GM18951 (cell line): ENCODE data around the gene SLC48A1.

Source experiments
- POLR2A ChIP-seq: IDR thresholded peaks from 4 replicates; pipeline ENCODE4 v1.6.1; 2011; ENCODE audit warnings: mild to moderate bottlenecking; ENCODE audit not compliant: insufficient read length, insufficient read depth; ENCODE audit errors: extremely low read depth
- in situ Hi-C: fragments of 300-500 bp; cut with MboI; formaldehyde crosslinking; loops from one replicate; pipeline ENCODE4 v1.12.0; 2022; ENCODE audit warnings: low sequenced_read_pairs, mixed read lengths, inconsistent platforms; ENCODE audit not compliant: unreplicated experiment

Gene SLC48A1

DNA sequence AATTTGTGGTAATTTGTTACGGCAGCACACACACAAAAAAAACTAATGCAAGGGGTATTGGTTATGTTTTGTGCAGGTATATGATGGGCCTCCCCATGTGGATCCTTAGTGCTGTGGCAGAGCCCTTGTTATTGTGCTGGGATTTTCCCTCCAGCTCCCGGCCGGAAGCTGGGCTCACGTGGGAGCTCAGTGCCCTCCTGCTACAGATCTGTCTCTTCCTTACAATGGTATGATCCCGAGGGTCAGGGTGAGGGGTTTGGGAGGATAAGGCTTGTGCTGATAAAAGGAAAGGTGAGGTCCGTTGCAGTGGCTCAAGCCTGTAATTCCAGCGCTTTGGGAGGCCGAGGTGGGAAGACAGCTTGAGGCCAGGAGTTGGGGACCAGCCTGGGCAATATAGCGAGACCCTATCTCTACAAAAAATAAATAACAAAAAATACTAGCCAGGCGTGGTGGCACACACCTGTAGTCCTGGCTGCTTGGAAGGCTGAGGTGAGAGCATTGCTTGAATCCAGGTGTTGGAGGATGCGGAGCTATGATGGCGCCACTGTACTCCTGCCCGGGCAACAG is 861 bp upstream of the SLC48A1 start:
- TF ChIP-seq POLR2A, result no peak
- in situ Hi-C loops, result no loop called here

DNA sequence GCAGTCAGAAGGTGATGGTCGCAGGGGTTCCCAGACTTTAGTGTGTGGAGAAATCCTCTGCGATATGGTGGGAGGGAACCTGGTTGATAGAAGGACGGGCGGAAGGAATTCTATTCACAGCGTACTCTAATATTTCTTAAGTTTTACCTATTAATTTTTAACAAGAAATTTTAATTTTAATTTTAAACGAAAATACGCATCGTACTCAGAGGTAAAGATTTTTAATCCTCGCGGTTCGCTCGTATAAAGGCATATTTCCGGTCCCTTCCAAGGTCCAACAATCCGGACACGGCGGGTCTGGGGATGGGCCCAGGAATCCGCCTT is 338 bp upstream of the SLC48A1 start:
- in situ Hi-C loops, result no loop called here

DNA sequence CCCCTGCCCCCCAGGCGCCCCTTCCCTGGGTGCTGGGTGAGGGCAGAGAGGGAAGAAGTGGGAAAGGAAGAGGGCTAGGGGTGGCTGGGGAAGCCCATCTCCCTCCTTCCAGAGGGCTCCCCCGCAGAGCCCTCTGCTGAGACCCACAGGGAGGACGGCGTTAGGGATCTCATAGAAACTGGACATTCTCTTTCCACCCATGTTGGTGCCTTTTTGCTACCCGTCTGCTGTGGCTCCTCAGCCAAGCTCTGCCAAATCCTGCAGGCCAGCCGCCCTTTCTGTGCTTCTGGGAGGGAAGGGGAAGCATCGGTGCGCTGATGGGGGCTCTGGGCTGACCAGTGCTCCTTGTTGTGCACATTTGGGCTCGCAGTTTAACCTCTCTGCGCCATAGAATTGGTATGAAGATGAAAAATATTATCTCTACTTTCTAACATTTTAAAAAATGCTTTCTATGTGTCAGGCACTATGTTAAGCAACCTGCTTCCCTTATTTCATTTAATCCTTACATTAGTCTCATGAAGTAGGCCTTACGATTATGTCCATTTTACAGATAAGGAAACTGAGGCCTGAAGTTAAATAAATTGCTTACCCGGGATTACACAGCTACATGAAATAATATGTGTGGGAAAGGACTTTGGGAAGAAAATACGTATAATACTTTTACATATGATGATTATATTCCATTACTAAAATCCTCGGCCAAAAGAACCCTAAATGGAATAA is 981 bp downstream of the SLC48A1 start:
- no peak for TF ChIP-seq POLR2A
- in situ Hi-C loops, result no loop called here

More for the DNA sequence above, 338 bp upstream of the SLC48A1 start:
- TF ChIP-seq POLR2A, result no peak

DNA sequence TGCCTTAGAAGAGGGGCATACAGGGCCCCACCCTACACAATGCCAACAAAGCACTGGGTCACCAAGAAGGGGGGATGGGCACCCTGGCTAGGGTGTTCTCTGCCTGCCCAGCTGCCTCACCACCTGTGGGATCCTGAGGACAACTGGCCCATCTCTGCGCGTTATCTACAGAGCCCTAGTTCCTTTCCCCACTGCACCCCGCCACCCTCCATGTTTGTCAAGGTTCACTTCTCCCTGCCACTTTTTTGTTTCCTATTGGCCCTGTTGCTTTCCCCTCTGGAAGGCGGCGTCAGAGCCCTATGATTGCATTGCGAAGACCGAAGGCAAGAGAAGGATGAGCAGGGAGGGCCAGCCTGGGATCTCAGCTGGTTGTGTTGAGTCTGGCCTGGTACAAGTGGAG is 1.6 kb downstream of the SLC48A1 start:
- in situ Hi-C loops, result loop anchor here (5.0 kb wide), 1 partner anchor 62 kb away; no protein-coding TSS in a partner anchor
- no peak for TF ChIP-seq POLR2A

DNA sequence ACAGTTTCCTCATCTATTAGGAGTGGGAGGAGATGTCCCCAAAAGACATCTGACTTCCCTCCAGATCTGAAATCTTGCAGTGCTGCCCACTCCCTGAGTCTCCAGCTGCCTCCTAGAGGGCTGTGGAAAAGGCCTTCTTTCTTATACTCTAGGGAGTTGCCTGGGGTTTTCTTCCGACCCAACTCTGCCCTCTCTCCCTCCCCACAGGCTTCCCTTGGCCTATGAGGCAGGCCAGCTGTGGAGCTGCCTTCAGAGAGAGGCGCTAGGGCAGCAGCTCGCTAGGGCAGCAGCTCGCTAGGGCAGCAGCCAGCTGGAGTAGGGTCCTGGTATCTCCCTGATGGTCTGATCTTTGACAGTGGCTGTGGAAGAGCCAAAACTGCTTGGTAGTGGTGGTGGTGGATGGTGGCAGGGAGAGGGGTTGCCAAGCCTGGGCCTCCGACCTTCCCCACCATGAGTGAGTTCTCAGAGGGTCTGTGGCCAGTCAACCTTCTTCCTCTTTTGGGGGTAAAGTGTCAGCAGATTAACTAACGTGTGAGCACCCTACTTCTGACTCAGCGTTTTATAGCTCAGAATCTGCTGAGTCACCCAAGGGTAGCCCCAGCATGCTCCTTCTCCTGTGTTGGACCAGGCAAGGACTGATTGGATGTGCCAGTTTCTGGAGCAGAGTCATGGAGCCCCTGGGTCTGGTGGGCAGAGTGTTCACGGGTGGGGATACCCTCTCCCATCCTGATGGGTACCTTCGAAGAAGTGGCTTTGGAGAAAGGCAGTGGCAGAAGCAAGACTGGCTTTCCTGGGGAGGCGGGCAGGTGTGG is 2.3 kb downstream of the SLC48A1 start:
- in situ Hi-C loops, result loop anchor here (5.0 kb wide), 1 partner anchor 63 kb away; no protein-coding TSS in a partner anchor
- no peak for TF ChIP-seq POLR2A

DNA sequence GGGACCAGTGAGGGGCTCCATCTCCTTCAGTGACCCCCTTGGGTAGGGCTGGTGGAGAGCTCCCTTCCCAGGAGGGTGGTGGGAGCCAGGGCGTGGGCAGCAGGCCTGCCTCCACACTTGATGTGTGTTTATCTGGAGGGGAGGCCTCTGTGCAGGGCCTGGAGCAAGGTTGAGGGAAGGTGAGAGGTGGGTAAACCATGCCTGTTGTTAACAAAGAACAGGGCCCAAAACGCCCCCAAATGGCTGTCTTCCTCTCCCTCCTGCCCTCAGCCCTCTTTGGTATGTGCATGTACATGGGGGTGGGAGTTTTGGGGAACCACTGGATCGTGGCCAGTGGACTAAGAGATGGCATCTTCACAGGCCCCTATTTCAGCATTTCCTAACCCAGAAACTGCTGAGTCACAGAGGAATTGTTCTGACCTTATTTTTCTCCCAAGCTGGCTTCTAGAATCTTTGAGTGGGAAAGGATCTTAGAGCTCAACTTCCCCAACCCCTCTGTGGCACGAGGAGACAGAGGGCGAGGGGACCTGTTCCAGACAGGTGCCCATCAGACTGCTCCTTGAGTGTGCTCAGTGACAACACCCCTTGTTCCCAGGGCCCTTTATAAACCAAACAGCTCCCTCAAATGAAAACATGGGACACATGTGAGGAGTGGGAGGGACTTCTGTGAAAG is 3.6 kb downstream of the SLC48A1 start:
- in situ Hi-C loops, result loop anchor here (5.0 kb wide), 1 partner anchor 64 kb away; no protein-coding TSS in a partner anchor
- no peak for TF ChIP-seq POLR2A

DNA sequence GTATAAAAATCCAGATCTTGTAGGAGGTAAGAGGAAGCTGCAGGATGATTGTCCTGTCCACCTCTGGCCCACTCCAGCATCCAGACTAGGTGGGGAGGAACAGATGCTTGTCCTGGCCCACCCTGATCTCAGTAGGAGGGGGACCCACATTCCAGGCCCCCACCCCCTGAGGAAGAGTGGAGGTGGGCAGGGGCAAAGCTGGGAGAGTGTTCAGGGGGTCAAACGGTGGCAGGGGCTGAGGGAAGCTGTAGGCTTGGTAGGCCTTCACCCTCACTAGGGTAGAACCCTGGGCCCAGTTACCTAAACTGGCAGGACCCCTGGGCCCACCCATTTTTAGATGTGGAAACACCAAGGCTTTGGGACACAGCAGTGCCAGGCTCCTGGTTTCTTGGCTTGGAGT is 4.1 kb downstream of the SLC48A1 start:
- in situ Hi-C loops, result loop anchor here (5.0 kb wide), 1 partner anchor 65 kb away; no protein-coding TSS in a partner anchor
- TF ChIP-seq POLR2A, result no peak

DNA sequence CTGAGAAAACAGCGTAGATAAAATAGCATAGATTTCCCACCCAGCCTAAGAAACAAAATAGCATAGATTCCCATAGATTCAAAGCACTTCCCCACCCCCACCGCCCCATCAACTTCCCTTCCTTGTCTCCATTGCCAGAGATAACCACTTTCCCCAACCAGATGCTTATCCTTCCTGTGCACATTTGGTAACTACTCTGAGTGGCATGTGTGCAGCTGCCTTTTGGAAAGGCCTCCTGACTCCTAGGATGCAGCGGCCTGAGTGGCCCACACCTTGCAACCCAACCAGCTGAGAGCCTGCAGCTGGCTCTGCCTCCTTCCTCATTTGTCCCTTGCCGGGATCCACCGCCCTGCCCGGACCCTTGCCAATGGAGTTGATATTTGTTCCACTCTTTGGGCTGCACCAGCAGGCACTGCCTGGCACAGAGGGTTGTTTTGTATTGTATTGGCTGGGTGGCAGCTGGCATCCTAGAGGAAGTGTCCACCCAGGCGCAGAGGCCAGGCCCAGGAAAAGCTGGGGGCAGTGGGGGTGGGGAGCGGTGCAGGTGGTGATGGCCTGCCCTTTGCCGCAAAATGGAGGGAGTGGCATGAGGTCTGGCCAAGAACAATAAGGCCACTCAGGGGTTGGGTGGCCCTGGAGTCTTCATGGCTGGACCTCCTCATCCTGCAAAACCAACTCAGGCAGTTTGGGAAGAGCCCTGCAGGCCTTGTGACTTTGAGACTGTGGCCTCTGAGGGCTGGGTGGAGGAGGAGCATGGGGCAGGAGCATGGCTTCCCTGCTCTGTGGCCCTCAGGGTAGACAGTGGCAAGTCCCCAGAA is 4.9 kb downstream of the SLC48A1 start:
- no peak for TF ChIP-seq POLR2A
- in situ Hi-C loops, result loop anchor here (5.0 kb wide), 1 partner anchor 66 kb away; no protein-coding TSS in a partner anchor

DNA sequence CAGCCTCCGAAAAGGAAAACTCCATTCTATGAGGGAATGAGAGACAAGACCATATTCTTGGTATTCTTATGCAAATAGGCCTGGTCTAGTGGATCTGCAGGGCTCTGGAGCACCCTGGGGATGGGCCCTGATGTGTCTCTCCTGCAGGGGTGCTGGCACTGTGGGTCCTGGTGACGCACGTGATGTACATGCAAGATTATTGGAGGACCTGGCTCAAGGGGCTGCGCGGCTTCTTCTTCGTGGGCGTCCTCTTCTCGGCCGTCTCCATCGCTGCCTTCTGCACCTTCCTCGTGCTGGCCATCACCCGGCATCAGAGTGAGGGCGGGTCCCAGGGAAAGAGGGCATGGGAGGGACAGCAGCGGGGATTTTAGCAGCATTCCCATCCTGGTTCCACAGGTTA is 5.8 kb downstream of the SLC48A1 start:
- no peak for TF ChIP-seq POLR2A
- in situ Hi-C loops, result loop anchor here (5.0 kb wide), 1 partner anchor 67 kb away; no protein-coding TSS in a partner anchor

DNA sequence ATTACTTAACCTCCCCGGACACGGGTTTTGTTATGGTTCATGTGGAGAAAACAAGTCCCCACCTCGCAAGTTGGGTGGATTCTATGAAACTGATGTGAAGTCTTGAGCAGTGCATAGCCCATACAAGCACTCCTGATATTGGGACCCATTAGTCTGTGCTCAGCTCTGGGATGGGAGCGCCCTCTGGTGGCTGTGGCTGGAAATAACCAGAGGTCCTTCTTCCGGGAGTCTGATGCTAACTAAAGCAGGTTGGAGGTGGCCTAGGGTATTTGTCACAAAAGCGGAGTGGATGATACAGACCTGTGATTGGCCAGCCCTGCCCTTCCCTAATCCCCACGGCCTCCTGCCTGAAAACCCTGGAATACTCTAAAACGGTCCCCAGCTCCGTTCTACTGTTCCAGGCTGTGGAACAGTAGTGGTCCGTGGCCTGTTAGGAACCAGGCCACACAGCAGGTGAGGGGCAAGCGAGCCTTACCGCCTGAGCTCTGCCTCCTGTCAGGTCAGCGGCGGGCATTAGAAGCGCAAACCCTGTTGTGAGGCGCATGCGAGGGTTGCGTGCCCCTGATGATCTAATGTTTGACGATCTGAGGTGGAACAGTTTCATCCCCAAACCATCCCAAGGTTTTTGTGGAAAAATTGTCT is 6.4 kb downstream of the SLC48A1 start:
- TF ChIP-seq POLR2A, result no peak
- in situ Hi-C loops, result loop anchor here (5.0 kb wide), 1 partner anchor 67 kb away; no protein-coding TSS in a partner anchor

DNA sequence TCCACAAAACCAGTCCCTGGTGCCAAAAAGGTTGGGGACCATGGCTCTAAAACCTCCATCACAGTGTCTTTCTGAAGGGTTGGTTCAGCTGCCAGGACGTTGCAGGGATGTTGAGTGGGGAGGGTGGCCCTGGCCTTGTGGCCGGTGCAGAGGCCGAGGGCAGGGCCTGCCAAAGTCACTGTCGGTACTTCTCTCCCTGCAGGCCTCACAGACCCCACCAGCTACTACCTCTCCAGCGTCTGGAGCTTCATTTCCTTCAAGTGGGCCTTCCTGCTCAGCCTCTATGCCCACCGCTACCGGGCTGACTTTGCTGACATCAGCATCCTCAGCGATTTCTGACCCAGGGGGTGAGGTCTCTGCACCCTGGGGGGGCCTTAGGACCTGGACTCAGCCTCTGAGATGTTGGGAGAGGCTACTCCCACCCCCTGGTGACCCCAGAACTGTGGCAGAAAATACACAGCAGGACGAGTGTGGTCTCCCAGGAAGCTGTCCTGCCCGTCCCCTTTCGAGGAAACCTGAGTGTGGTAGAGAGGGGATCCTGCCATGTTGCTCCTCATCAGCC is 7.0 kb downstream of the SLC48A1 start:
- in situ Hi-C loops, result loop anchor here (5.0 kb wide), 1 partner anchor 68 kb away; no protein-coding TSS in a partner anchor
- TF ChIP-seq POLR2A, result no peak
